Measurements from ENCODE around the gene PTPRN2.

Gene PTPRN2

DNA sequence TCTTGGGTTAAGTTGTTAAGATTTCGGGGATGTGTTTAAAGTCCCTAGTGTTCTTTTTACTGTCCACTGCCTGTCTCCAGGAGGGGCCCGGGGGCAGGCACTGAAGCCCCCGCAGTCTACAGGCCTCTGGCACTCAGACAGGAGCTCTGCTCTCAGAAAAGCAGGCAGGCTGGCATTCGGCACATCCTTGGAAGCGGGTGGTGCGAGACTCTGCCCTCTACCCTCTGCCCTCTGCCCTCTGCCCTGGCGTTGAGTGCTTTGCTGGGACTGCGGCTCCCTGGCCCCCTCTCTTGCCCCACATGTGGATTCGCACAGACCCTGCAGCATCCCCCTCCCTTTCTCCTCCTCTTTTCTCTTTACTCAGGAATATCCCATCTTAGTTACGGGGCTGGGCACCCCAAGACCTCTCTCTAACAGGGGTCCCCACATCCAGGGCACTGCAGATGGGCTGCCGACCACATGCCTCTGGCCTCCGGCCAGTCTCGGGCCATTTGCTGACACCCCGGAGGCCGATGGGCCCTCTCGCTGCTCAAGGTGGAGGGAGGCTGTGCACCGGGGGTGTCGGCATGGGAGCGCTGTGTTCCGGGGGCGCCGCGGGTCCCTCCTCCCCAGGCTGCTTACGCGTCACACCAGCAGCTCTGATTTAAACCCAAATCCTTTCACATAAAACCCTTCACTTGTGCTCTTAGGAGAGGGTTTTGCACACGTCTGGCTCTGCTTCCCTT lies 770.9 kb downstream of the PTPRN2 start:
- no peak for DNase-seq (ENCODE audit: low spot score)

GRCh38 chr7:157816086-157816485 lies 771.5 kb downstream of the PTPRN2 start:
- DNase-seq (ENCODE audit: low spot score): no peak

DNA sequence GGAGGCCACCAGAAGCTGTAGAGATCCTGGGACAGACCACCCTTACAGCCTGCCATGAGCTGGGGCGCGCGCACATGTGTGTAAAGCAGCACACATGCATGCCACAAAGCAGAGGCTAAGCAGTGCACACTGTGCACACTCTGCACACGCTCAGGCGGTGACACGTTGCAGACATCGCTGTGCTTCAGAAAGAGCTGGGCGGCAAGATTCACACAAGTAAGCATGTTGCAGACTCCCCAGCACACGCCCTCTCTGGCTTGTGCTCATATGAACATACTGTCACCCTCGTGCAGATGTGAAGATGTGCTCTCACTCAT lies 772.0 kb downstream of the PTPRN2 start:
- no peak for DNase-seq (ENCODE audit: low spot score)

DNA sequence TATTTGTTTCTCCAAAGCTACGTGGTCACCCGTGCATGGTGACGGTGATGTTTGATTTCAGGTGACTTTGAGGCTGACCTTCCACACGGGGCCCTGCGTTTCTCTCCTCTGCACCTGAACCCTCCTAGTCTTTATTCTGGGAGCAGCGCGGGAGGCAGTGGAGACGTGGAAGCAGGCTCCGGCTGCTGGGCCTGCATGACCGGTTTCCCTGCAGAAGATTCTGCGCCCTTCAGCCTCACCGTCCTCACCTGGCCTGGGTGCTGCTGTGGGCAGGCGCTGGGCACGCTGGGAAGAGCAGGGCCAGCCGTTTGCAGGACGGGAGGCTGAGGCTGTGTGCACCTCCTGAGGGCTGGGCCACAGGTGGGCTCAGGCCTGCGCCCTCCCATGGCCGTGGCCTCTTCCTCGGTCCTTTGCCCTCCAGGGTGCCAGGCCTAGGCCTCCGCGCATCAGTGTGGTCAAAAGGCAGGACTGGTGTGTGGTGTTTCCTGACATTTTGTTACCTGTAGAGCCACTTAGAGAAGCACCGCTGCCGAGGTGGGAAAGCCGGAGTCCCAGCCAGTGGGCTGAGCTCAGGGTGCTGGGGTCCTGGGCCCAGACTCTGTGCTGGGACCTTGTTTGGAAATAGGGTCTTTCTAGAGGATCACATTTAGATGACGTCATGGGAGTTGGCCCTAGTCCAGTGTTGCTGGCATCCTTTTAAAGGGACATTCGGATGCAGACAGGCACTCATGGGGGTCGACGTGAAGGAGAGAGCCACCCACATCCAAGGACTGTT lies 772.5 kb downstream of the PTPRN2 start:
- DNase-seq (ENCODE audit: low spot score): no peak

GRCh38 chr7:157813741-157814661 lies 773.6 kb downstream of the PTPRN2 start:
- no peak for DNase-seq (ENCODE audit: low spot score)

DNA sequence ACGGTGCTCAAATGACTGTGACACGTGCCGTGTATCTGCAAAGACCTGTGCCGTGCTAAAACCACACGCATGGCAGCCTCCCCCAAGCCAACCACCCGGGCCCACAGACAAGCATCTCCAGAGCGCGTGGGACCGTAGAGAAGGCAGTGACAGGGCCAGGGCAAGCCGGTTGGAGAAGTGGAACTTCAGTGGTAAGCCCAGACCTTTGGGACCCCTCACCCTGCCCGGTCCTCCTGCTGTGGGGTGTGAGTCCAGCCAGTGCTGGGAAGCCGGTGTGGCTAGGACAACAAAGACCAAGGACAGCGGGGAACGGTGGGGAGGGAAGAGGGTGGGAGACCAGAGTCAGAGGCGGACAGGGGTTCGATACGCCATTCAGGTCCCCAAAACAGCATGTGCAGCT lies 774.6 kb downstream of the PTPRN2 start:
- DNase-seq (ENCODE audit: low spot score): no peak

DNA sequence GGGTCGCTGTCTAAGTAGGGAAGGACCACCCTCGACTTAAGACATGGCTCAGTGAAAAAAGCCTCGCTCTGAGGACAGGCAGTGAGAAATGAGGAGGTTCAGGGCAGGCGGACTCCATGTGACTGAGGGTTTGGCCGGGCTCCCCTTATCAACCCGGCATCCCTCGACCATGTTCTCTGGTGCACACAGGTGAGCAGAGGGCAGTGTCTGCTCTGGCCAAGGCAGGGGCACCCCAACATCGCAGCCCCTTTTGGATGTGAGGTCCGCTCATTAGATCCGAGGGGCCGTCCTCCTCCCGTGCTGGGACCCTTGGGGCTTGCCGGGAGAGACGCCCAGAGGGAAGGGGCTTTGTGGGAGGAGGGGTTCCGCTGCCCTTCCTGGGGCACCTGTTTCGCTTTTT lies 775.7 kb downstream of the PTPRN2 start:
- no peak for DNase-seq (ENCODE audit: low spot score)

- no peak for DNase-seq (ENCODE audit: low spot score)
Measured at GRCh38 chr7:157809863-157810851, 777.5 kb downstream of the PTPRN2 start.

DNA sequence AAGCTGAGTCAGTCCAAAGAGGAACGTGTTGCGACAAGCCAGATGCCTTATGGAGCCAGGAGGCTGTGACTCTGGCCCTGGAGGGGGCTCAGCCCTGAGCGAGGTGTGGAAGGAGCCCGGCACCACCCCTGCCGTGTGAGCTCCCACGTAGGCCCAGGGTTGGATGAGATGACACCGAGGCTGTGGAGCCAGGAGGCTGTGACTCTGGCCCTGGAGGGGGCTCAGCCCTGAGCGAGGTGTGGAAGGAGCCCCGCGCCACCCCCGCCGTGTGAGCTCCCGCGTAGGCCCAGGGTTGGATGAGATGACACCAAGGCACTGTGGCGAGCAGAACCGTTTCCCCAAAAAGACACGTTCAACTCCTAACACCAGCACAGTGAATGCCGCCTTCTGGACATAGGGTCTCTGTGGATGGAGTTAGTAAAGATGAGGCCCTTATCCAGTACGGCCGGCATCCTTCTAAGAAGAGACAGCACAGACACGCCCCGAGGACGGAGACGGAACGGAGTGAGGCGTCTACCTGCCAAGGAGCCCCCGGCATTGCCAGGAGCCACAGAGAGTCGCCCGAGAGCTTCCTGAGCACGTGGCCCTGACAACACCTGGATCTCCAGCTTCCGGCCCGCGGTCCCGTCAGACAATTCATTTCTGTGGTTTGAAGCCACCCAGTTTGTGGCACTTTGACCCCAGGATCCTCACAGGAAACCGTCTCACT lies 778.3 kb downstream of the PTPRN2 start:
- no peak for DNase-seq (ENCODE audit: low spot score)

- DNase-seq (ENCODE audit: low spot score): no peak
Measured at GRCh38 chr7:157808042-157808441, 779.6 kb downstream of the PTPRN2 start.

- no peak for DNase-seq (ENCODE audit: low spot score)
Measured at GRCh38 chr7:157807510-157807909, 780.1 kb downstream of the PTPRN2 start.

GRCh38 chr7:157806711-157807110 lies 780.9 kb downstream of the PTPRN2 start:
- DNase-seq (ENCODE audit: low spot score): no peak

DNA sequence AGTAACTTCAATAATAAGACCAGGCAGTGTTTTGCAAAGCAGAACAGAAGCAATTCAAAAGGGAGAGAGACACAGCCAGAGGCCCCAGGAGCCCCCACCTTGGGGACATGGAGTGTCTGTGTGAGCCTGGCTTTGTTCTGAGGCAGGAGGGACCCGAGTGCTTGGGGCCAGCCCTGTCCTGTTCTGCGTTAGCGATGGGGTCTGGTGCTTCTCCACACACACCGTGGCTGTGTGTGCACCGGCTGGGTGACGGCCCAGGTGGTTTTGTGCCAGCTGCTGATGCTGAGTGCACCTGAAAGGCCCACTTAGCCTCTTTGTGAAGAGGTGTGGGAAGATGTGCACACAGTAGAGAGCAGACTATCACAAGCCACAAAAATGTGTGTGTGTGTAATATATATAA lies 781.9 kb downstream of the PTPRN2 start:
- no peak for DNase-seq (ENCODE audit: low spot score)

GRCh38 chr7:157803906-157804305 lies 783.7 kb downstream of the PTPRN2 start:
- DNase-seq (ENCODE audit: low spot score): no peak

DNA sequence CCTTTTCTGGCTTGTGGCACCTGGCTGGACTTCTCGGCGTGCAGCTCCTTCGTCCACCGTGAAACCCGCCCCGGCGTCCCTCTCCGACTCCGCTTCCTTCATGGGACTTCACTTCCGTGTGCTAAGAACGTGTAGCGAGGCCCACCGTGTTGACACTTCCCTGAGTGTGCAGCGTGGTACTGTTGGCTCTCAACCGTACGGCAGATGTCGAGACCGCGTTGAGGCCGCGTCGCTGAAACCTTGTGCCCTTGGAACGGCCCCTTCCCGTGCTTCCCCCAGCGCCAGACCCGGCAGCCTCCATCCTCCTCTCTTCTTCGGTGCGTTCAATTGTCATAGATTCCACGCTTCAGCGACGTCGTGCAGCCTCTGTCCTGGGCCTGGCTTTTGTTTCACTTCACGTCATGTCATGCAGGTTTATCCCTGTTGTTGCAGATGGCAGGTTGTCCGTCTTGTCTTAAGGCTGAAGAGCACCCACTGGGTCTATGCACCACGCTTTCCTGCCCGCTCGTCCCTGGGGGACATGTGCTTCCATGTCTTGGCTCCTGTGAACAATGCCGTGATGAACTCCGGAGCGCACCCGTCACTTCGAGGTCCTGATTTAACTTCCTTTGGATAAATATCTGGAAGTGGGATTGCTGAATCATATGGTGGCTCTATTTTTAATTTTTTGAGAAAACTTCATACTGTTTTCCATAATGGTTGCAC lies 785.5 kb downstream of the PTPRN2 start:
- no peak for DNase-seq (ENCODE audit: low spot score)

DNA sequence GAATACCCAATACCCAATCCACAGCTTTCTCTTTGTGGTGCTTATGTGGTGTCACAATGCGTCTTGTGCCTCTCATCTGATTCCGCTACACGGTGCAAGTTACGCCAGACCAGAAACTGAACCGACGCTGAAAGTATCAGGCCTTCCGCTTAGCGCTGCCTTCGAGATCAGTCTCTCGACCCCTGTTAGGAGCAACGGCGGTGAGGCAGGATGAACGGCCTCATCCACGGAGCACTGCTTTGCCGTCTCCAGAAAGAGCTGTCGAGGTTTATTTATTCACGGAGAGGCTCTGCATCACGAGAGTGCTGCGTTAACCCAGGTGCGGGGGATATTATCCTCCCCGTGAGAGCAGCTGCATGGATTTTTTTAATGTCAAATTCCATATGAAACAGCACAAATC lies 786.5 kb downstream of the PTPRN2 start:
- no peak for DNase-seq (ENCODE audit: low spot score)

- DNase-seq (ENCODE audit: low spot score): no peak
Measured at GRCh38 chr7:157800281-157800680, 787.3 kb downstream of the PTPRN2 start.

DNA sequence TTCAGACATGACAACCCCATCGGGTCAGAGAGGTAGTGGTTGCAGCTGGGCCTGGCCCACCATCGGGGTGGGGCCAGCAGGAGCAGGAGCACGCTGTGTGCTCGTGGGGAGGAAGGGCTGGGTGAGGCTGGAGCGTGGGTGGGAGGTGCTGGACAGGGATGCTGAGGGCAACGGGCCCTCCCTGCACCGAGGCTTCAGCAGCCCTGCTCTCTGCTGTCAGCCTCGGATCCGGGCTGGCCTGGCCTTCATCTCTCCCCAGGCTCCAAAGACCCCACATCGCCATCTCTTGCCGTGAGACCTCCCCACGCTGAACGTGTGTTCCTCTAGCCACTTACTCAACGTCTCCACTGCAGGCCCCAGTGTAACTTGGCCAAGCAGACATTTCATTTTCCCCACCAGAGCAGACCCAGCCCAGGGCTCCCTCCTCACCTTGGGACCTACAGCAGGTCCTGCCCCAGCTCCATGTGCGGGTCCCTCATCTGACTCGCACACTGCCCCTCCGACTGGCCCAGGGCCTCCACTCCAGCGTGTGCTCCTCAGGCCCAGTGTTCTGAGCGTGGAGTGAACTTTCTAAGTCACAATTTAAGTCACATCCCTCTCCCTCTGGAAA lies 788.4 kb downstream of the PTPRN2 start:
- no peak for DNase-seq (ENCODE audit: low spot score)

- DNase-seq (ENCODE audit: low spot score): no peak
Measured at GRCh38 chr7:157797361-157797760, 790.3 kb downstream of the PTPRN2 start.

DNA sequence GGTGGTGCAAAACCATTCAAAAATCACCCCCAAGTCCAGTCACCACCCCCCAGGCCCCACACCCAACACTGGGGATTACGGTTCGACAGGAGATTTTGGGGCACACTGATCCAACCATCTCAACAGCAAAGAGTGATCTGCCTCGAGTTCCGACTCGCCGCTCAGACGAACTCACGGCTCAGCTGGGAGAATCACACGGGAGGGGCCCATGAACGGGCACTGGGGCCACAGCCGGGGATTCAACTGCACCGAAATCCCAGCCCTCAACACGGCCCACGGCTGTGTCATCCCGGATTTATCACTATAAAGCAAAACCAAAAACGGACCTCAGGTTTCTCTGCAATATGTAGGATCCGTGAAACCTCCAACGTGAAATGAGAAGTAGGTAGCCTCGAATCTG lies 790.8 kb downstream of the PTPRN2 start:
- DNase-seq (ENCODE audit: low spot score): no peak
